GM19467 (cell line): ENCODE results near the gene PCDH9.
"Not testable (repeated sequence)": the region's sequence is repeated elsewhere in the genome, so short reads cannot be mapped to it uniquely, and the experiment has no call there.

Experiments
- ATAC-seq: cut with Tn5 transposase; IDR thresholded peaks from one replicate; pipeline ENCODE4 v1.9.1; 2021; ENCODE audit warnings: mild to moderate bottlenecking, moderate library complexity; ENCODE audit not compliant: unreplicated experiment

Gene PCDH9

GRCh38 chr13:66259426-66259825 is 970.7 kb downstream of the PCDH9 start:
- ATAC-seq, result not testable (repeated sequence)
